Fibroblast of mammary gland (primary cell): ENCODE measurements around the gene FBLN1.
"Not testable (repeated sequence)": the region's sequence is repeated elsewhere in the genome, so short reads cannot be mapped to it uniquely, and the experiment has no call there.

Experiments used
- DNase-seq: peaks from one replicate; pipeline ENCODE4 v3.0.0-alpha.2; 2010; ENCODE audit warnings: low read depth
- H3K4me3 ChIP-seq: 2 replicates; pipeline ENCODE4 v1.5.1; 2011; ENCODE audit warnings: low read depth, mild to moderate bottlenecking, low read length, moderate library complexity; ENCODE audit not compliant: control insufficient read depth
- TF ChIP-seq, protein P1 (sequence below): conservative IDR thresholded peaks from 2 replicates; pipeline ENCODE4 v1.5.1; 2011; ENCODE audit warnings: low read depth, low read length, inconsistent platforms; ENCODE audit not compliant: control insufficient read depth, insufficient read depth

The FBLN1 gene

DNA sequence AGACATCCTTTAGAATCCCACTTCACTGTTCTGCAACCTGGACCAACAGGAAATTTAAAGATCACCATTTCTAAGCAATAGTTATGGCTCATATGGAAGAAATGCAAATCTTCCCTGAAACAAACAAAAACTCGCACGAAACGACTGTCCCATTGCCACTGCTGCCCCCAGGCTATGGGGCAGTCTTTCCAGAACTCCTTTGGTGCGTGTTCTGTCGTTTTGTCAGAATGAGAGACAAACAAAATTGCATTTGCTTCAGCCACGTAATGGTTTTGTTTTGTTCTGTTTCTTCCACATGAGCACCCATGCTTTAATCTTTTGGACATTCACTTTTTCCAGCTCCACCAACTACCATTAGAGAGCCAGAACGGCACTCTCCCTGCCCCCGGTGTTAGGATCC, 10.8 kb upstream of the FBLN1 start:
- DNase-seq, result no peak
- H3K4me3 ChIP-seq, result no peak overlapping the region
- TF ChIP-seq, protein P1, sequence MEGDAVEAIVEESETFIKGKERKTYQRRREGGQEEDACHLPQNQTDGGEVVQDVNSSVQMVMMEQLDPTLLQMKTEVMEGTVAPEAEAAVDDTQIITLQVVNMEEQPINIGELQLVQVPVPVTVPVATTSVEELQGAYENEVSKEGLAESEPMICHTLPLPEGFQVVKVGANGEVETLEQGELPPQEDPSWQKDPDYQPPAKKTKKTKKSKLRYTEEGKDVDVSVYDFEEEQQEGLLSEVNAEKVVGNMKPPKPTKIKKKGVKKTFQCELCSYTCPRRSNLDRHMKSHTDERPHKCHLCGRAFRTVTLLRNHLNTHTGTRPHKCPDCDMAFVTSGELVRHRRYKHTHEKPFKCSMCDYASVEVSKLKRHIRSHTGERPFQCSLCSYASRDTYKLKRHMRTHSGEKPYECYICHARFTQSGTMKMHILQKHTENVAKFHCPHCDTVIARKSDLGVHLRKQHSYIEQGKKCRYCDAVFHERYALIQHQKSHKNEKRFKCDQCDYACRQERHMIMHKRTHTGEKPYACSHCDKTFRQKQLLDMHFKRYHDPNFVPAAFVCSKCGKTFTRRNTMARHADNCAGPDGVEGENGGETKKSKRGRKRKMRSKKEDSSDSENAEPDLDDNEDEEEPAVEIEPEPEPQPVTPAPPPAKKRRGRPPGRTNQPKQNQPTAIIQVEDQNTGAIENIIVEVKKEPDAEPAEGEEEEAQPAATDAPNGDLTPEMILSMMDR, result no peak

DNA sequence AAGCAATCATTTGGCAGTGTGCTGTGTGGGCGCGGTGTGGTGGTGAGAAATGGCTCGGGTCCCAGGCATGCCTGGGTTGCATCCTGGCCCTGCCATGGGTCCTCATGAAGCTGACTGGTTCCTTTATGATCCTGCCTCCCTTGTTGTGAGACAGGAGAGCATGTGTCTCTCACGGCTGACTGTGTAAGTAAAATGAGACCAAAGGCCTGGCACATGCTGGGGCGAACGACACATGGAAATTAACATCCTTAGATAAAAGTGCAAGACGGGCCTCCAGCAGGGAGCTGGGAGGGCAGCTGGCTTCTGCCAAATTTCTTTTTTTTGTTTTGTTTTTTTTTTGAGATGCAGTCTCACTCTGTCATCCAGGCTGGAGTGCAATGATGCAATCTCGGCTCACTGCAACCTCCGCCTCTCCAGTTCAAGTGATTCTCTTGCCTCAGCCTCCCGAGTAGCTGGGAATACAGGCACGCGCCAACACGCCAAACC, 9.4 kb upstream of the FBLN1 start:
- no peak overlapping the region for H3K4me3 ChIP-seq
- TF ChIP-seq, protein P1, result no peak
- peak; percentile 64 for DNase-seq

DNA sequence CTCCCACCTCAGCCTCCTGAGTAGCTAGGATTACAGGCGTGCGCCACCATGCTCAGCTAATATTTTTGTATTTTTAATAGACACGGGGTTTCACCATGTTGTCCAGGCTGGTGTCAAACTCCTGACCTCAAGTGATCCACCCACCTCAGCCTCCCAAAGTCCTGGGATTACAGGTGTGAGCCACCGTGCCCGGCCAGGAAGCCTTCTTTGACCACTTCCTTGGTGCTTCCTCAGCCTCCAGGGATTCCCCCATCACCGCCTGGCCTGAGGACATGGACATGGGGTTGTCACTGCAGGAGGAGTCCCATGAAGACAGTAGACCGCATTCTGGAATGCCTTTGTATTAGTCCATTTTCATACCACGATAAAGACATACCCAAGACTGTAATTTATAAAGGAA, 8.4 kb upstream of the FBLN1 start:
- DNase-seq, H3K4me3 ChIP-seq: not testable (repeated sequence)

DNA sequence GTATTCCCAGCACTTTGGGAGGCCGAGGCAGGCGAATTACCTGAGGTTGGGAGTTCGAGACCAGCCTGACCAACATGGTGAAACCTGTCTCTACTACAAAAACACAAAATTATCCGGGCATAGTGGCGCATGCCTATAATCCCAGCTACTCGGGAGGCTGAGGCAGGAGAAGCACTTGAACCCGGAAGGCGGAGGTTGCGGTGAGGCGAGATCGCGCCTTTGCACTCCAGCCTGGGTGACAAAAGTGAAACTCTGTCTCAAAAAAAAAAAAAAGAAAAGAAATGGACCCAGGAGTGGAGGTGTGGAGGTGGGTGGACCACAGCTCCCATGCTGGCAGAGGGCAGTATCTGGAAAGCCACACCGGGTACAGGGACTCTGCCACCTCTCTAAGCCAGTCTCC, 7.1 kb upstream of the FBLN1 start:
- not testable (repeated sequence) for H3K4me3 ChIP-seq, DNase-seq

DNA sequence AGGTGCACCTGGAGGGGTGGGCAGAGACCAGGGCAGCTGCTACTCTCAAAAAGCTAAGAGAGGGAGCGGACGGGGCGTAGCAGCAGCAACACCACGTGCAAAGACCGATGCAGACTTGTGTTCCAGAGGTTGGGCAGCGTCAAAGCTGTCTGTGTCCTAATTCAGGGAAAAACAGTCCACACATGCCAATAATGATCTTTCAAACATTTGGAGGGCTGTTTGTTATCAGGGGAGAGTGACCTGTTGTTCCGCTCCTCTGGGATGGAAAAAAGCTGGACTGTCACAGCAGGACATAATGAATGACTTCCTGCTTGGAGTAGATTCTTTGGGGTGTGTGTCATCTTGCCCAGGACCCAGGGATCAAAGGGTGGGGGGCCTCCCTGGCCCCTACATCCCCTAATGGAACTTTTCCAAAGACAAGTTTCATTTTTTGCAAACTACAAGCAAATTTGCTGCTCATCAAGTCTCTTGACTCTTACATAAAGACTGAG, 6.2 kb upstream of the FBLN1 start:
- TF ChIP-seq, protein P1, result no peak
- H3K4me3 ChIP-seq, result no peak overlapping the region
- no peak for DNase-seq

DNA sequence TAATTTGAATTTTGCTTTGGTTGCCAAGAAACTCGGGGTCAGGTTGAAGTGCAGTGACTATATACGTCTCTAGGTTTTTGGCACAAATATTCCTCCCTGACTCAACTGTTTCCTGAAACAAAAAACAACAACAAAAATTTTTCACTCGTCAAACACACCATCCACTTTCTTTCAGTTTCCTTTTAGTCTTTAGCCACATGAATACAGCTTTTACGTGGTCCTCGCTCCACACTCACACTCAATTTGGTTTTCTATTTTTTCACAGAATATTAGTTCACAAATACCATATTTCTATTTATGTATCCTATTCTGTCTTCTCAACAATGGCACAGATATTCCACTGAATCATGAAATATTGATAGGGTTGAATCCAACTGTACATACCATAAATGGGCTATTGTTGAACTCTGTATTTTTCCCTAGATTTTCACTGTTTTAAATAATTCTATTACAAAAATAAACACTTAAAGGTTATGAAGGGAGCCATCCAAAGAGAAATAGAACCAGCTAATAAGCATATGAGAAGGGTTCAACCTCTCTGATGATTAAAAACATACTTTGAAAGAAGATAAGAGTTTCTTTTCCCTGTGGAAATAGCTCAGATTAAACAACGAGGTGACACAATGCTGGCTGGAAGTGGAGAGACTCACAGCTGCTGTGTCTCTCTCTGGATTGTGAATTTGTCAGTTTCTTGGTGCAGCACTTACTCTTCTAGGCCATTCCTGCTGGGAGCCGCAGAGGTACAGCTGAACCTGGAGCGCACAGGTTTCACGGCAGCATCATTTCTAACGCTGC, 5.1 kb upstream of the FBLN1 start:
- TF ChIP-seq, protein P1, result no peak
- no peak overlapping the region for H3K4me3 ChIP-seq
- peak; percentile 44 for DNase-seq

DNA sequence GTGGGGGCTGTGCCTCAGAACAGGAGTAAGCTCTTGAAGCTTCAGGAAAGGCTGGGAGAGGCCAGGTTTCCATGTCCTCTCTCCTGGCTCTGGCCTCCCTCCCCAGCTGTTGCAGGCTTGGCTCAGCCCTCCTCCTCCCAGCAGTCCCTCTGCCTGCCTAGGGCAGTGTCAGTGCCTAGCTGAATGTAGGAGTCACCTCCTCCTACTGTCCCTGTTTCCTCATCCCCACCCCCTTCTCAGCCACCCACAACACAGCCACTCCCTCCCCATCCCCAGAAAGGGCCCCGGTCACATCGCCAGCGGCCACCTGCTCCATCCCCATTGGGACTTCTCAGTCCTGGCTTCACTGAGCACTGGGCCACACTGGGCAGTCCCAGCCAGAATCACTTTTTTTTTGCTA, 2.9 kb upstream of the FBLN1 start:
- TF ChIP-seq, protein P1, result no peak
- no peak overlapping the region for H3K4me3 ChIP-seq
- DNase-seq, result no peak
